Liver (tissue), 3 donors: ENCODE data around the gene C1QTNF4.

ENCODE experiments used
- EGR1 ChIP-seq, 2 donors: IDR thresholded peaks; 2 replicates each; pipeline ENCODE4 v1.6.1; 2016 to 2018; ENCODE audit warnings: antibody characterized with exemption in 2 of 2, low read depth in 2 of 2
- FOXA2 ChIP-seq: IDR thresholded peaks from 2 replicates; pipeline ENCODE4 v1.6.1; 2016; ENCODE audit warnings: antibody characterized with exemption
- HNF4A ChIP-seq, 2 donors: conservative IDR thresholded peaks; 2 replicates each; pipeline ENCODE4 v1.6.1; 2016; ENCODE audit warnings: antibody characterized with exemption in 2 of 2, mild to moderate bottlenecking in 2 of 2
- TAF1 ChIP-seq: conservative IDR thresholded peaks from 2 replicates; pipeline ENCODE4 v1.6.1; 2016; ENCODE audit warnings: antibody characterized with exemption, mild to moderate bottlenecking
- YY1 ChIP-seq: IDR thresholded peaks from 2 replicates; pipeline ENCODE4 v1.6.1; 2016; ENCODE audit warnings: antibody characterized with exemption, mild to moderate bottlenecking
- TF ChIP-seq, protein P1 (sequence below): fragments of 150-350 bp; IDR thresholded peaks from 2 replicates; pipeline ENCODE4 v1.5.1; 2017; ENCODE audit warnings: improper control_type of control experiment, low read depth, low read length; ENCODE audit not compliant: missing input control
- TF ChIP-seq, protein P2 (sequence below): IDR thresholded peaks from 2 replicates; pipeline ENCODE4 v1.6.1; 2016; ENCODE audit warnings: antibody characterized with exemption
- donor health status: healthy.
- donor health status: healthy.

GRCh38 chr11:47626234-47626633 is 32.0 kb upstream of the C1QTNF4 start:
- TF ChIP-seq, protein P1, sequence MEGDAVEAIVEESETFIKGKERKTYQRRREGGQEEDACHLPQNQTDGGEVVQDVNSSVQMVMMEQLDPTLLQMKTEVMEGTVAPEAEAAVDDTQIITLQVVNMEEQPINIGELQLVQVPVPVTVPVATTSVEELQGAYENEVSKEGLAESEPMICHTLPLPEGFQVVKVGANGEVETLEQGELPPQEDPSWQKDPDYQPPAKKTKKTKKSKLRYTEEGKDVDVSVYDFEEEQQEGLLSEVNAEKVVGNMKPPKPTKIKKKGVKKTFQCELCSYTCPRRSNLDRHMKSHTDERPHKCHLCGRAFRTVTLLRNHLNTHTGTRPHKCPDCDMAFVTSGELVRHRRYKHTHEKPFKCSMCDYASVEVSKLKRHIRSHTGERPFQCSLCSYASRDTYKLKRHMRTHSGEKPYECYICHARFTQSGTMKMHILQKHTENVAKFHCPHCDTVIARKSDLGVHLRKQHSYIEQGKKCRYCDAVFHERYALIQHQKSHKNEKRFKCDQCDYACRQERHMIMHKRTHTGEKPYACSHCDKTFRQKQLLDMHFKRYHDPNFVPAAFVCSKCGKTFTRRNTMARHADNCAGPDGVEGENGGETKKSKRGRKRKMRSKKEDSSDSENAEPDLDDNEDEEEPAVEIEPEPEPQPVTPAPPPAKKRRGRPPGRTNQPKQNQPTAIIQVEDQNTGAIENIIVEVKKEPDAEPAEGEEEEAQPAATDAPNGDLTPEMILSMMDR: no peak
- TF ChIP-seq YY1 (no peak), EGR1 (IDR thresholded peaks at IDR 0.05; ENCODE audit: low read depth in 2 of 2) (no peak), FOXA2 (no peak), TAF1 (no peak), HNF4A (conservative IDR thresholded peaks at IDR 0.05) (no peak)
- TF ChIP-seq, protein P2, sequence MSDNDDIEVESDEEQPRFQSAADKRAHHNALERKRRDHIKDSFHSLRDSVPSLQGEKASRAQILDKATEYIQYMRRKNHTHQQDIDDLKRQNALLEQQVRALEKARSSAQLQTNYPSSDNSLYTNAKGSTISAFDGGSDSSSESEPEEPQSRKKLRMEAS: no peak
